Activated CD4-positive, alpha-beta T cell treated with anti-CD3 and anti-CD28 coated beads for 36 hours (primary cell): ENCODE measurements around the gene RNF213. TPM values are rescaled to one million over a fixed set of nuclear protein-coding genes. Genes with fewer than 3 reads are reported as not detected.
A peak's percentile ranks its signal among the peaks of the same experiment; 100 is the strongest.

ENCODE experiments used
- ATAC-seq: fragments of 200-7000 bp; cut with Tn5 transposase; one replicate; pipeline ENCODE4 v1.10.0; 2021; ENCODE audit warnings: mild to moderate bottlenecking, moderate library complexity
- CTCF ChIA-PET: fragments of 350-600 bp; sonication (Branson Sonifier 250); formaldehyde crosslinking; loops from one replicate; lab custom pipeline; 2021; ENCODE audit warnings: antibody characterized with exemption; lab: Charles Lee
- POLR2A ChIA-PET: fragments of 350-600 bp; sonication (Branson Sonifier 250); formaldehyde crosslinking; loops from one replicate; lab custom pipeline; 2021; ENCODE audit warnings: antibody characterized with exemption, inconsistent platforms; lab: Charles Lee
- DNase-seq: peaks from one replicate; pipeline ENCODE4 v3.0.0-alpha.2; 2020
- H3K27ac Mint-ChIP-seq: one replicate; pipeline ENCODE4 v1.8.0; 2021; ENCODE audit warnings: mixed read lengths
- H3K27me3 Mint-ChIP-seq: one replicate; pipeline ENCODE4 v1.8.0; 2021; ENCODE audit warnings: mixed read lengths
- H3K36me3 Mint-ChIP-seq: one replicate; pipeline ENCODE4 v1.8.0; 2021; ENCODE audit warnings: low read depth, mixed read lengths
- H3K4me1 Mint-ChIP-seq: one replicate; pipeline ENCODE4 v1.8.0; 2021; ENCODE audit warnings: mixed read lengths
- H3K4me3 Mint-ChIP-seq: one replicate; pipeline ENCODE4 v1.8.0; 2021; ENCODE audit warnings: mild to moderate bottlenecking, moderate library complexity, mixed read lengths
- H3K9me3 Mint-ChIP-seq: one replicate; pipeline ENCODE4 v1.8.0; 2021; ENCODE audit warnings: low read depth, mixed read lengths
- intact Hi-C, 2 experiments: fragments of 100-400 bp; cut with DNase I in 1 of 2; cut with micrococcal nuclease in 1 of 2; formaldehyde crosslinking; loops; one replicate each; pipeline versions ENCODE4 v1.14.2 to v1.15.1; 2022 to 2024; cut with DNase I, micrococcal nuclease
- total RNA-seq, 2 experiments: library from RNA; stranded (reverse); gene quantifications; one replicate each; pipeline ENCODE4 v1.2.3, GENCODE V29; 2021

RNF213 gene
- total RNA-seq, 2 experiments from 2014 or later = 334 to 366 TPM

DNA sequence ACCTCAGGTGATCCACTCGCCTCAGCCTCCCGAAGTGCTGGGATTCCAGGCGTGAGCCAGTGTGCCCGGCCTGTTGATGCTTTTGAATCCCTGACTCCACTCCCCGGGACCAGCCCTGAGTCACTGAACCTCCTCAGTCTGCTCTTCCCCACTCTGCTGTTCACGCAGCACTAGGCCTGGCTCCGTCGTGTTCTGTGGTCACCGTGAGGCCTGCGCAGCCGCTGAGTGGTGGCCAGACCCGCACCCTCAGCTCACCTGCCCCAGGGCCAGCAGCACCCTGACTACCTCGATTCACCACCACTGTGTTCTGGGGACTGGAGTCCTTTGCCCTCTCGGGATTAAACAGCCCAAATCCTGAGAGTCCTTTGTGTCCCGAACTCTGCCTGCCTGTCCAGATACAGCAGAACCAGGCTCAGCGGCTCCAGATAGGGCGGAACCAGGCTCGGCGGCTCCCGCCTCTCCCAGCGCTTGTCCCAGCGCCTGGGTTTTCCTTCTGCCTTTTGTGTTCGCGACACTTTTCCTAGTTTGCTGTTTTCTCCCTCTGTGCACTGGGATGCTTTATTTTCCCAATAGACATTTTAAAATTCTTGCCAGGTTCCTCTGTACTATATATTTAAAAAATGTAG lies 95.7 kb downstream of the RNF213 start:
- ATAC-seq (no peak), DNase-seq (no peak)
- Mint-ChIP-seq H3K36me3 (peaks cover 80% of the 10 kb centered on the region), H3K4me3 (no peak overlapping the region), H3K9me3 (no peaks in the 10 kb centered on the region), H3K4me1 (no peaks in the 10 kb centered on the region), H3K27ac (no peak overlapping the region), H3K27me3 (no peaks in the 10 kb centered on the region)
- CTCF ChIA-PET = no interaction called here
- intact Hi-C loops = no loop called here
- POLR2A ChIA-PET = no interaction called here

DNA sequence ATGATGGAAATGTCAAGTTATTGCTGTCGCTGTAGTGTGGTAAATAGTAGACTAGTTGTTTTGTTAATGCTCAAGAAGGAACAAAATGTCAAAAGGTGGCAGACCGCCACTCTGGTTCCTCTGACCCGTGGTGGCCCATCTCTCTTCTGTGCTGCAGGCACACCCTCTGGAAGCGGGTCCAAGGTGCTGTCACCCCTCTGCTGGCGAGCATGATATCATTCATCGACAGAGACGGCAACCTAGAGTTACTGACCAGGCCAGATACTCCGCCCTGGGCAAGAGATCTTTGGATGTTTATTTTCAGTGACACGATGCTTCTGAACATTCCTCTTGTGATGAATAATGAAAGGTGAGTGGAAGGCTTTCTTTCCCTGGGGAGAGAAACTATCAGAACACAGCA lies 97.5 kb downstream of the RNF213 start:
- DNase-seq (no peak), ATAC-seq (no peak)
- Mint-ChIP-seq H3K27me3 (no peaks in the 10 kb centered on the region), H3K36me3 (peaks cover 76% of the 10 kb centered on the region), H3K9me3 (no peaks in the 10 kb centered on the region), H3K4me3 (no peak overlapping the region), H3K27ac (no peak overlapping the region), H3K4me1 (no peaks in the 10 kb centered on the region)
- intact Hi-C loops = no loop called here
- ChIA-PET CTCF (no interaction called here), POLR2A (no interaction called here)

DNA sequence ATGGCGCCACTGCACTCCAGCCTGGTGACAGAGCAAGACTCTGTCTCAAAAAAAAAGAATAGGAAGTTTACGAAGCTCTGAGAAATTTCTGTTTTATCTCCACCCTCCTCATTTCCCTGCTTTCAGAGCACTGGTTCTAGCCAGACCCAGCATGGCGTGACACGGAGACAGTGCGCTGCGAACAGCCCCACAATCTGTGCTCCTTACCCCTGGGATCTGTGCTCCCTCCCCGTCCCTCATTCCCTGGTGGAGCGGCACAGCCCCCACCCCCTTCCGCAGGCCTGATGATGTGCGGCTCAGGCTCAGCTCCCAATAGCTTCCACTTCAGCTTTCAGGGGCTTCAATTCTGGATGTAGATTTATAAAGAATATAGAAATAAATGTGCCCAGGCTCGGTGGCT lies 98.2 kb downstream of the RNF213 start:
- ChIA-PET POLR2A (no interaction called here), CTCF (no interaction called here)
- H3K27me3 Mint-ChIP-seq = no peaks in the 10 kb centered on the region
- ATAC-seq (no peak), DNase-seq (no peak)
- no peak overlapping the region for H3K27ac Mint-ChIP-seq
- H3K4me3 Mint-ChIP-seq = no peak overlapping the region
- peaks cover 76% of the 10 kb centered on the region for H3K36me3 Mint-ChIP-seq
- no peaks in the 10 kb centered on the region for H3K4me1 Mint-ChIP-seq
- no peaks in the 10 kb centered on the region for H3K9me3 Mint-ChIP-seq
- intact Hi-C loops = no loop called here

DNA sequence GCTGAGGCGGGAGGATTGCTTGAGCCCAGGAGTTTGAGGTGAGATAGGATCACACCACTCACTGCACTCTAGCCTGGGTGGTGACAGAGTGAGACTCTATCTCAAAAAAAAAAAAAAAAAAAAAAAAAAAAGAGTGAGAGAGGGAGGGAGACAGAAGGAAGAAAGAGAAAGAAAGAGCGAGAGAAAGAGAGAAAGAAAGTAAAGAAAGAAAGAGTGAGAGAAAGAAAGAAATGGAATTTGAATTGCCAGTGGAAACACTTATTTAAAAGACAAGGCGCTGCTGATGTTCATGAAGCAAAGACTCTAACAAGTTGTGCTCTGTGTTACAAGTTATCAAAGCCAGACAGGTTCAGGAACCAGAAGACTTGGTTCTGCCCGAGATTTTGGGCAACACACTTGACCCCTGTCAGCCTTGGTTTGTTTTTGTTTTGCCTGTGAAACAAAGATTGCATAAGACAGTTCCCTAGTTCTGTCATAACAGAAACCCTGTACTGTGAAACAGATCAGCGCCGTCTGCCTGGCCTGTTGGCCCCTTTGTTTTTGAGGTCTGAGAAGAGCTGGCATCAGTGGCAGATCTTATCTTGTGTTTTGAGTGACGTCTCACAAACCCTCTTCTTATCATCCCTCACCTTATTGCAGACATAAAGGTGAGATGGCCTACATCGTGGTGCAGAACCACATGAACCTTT lies 98.9 kb downstream of the RNF213 start:
- ATAC-seq = no peak
- ChIA-PET CTCF (interaction anchor here (1.2 kb wide), 1 partner anchor 8 kb away, joined by 4 read pairs; no protein-coding TSS in a partner anchor), POLR2A (no interaction called here)
- no peaks in the 10 kb centered on the region for H3K4me1 Mint-ChIP-seq
- H3K27me3 Mint-ChIP-seq = no peaks in the 10 kb centered on the region
- intact Hi-C loops = loop anchor here in 1 of 2 experiments (5.0 kb wide), 1 partner anchor 162 kb away; no protein-coding TSS in a partner anchor
- no peak overlapping the region for H3K4me3 Mint-ChIP-seq
- peaks cover 79% of the 10 kb centered on the region for H3K36me3 Mint-ChIP-seq
- H3K27ac Mint-ChIP-seq = peak overlapping the region; percentile 37
- DNase-seq = no peak
- no peaks in the 10 kb centered on the region for H3K9me3 Mint-ChIP-seq

DNA sequence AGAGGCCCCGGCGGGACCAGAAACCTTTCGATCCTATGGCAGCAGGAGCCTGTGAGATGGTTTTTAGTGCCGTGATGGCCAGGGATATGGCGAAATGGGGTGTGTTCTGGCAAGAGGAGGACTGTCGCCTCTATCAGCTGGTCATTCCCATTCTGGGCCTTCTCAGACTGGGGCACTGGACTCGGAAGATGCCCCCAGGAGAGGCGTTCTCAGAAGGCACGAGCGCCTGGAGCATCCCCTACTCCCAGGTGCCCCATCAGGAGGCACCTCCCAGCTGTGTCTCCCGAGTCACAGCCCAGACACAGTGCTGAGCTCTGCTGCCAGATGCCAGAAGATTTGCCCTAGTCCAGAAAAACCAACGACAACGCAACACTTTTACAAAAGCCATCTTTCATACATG lies 99.7 kb downstream of the RNF213 start:
- Mint-ChIP-seq H3K4me3 (no peak overlapping the region), H3K36me3 (peaks cover 81% of the 10 kb centered on the region), H3K4me1 (no peaks in the 10 kb centered on the region), H3K27ac (no peak overlapping the region), H3K9me3 (no peaks in the 10 kb centered on the region), H3K27me3 (no peaks in the 10 kb centered on the region)
- DNase-seq (no peak), ATAC-seq (no peak)
- ChIA-PET POLR2A (no interaction called here), CTCF (interaction anchor here (0.8 to 1.2 kb wide), 2 partner anchors 9 to 259 kb away, joined by 4 read pairs; partner anchors contain the start of gene GAA)
- intact Hi-C loops = loop anchor here in 1 of 2 experiments (5.0 kb wide), 1 partner anchor 163 kb away; no protein-coding TSS in a partner anchor

DNA sequence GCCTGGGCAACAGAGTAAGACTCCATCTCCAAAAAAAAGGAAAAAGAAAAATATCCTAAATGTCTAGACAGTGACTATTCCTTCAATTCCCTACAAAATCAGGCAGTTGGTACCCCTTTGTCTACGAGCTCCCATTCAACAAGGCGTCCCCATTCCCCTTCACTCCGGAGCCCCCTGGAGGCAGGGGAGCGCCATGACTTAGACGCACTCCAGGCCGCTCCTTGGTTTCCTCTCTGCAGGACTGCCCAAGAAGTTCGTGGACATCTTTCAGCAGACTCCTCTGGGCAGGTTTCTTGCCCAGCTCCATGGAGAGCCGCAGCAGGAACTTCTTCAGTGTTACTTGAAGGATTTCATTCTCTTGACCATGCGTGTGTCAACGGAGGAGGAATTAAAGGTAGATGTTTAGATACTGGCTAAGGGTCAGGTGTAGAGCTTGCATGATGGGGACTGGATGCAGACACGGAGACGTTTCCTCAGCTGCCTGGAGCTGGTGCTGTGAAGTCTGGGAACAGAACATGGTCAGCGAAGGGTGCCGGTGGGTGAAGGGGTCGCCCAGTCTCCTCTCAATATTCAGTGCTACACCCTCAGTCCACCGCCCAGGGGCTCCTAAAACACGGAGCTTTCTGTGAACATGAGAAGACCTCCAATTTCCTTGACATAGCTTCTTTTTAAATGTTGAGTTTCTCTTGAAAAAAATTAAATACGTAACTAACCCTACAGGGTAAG lies 101.0 kb downstream of the RNF213 start:
- ATAC-seq (peak; percentile 43), DNase-seq (peak; percentile 54)
- ChIA-PET POLR2A (no interaction called here), CTCF (interaction anchor here (0.6 to 1.7 kb wide), 8 partner anchors 10 to 190 kb away, joined by 3 to 4 read pairs (median 3); no protein-coding TSS in a partner anchor)
- H3K4me3 Mint-ChIP-seq = no peak overlapping the region
- peaks cover 83% of the 10 kb centered on the region for H3K36me3 Mint-ChIP-seq
- H3K27me3 Mint-ChIP-seq = no peaks in the 10 kb centered on the region
- peak overlapping the region; percentile 4 for H3K27ac Mint-ChIP-seq
- H3K9me3 Mint-ChIP-seq = no peaks in the 10 kb centered on the region
- intact Hi-C loops = loop anchor here in 1 of 2 experiments (5.0 kb wide), 1 partner anchor 164 kb away; no protein-coding TSS in a partner anchor
- no peaks in the 10 kb centered on the region for H3K4me1 Mint-ChIP-seq

DNA sequence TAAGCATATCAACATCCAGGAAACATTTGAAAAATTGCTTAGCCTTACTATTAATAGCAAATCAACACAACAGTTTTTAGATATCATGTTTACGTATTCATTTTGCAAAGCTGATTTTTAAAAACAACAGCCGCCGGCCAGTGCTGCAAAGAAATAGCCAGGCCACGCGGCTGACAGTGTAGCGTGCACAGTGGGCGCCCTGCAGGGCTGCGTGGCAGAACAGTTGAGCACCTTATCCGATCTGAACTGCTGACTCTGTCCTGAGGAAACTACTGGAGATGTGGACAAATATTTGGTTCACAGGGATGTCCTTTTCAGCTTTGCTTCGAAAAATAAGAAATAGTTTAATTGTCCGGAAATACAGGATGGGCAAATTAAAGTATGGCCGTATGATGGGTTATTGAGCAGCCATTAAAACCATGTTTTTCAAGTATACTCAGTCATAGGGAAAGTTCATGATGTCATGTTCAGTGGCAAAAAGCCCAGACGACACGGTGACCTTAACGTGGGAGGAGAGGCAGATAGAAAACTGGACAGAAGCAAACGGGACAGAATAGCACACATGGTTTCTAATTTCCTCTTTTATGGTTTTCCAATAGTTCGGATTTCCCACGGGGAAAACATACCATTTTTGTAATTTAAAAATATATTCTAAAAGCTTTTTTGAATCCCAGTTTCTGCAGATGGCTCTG lies 101.9 kb downstream of the RNF213 start:
- CTCF ChIA-PET = interaction anchor here (0.8 to 1.7 kb wide), 7 partner anchors 9 to 167 kb away, joined by 3 to 4 read pairs (median 3); no protein-coding TSS in a partner anchor
- intact Hi-C loops = loop anchor here in 1 of 2 experiments (5.0 kb wide), 1 partner anchor 165 kb away; no protein-coding TSS in a partner anchor
- no peak overlapping the region for H3K4me3 Mint-ChIP-seq
- POLR2A ChIA-PET = no interaction called here
- no peaks in the 10 kb centered on the region for H3K4me1 Mint-ChIP-seq
- H3K36me3 Mint-ChIP-seq = peaks cover 84% of the 10 kb centered on the region
- ATAC-seq = no peak
- no peak overlapping the region for H3K27ac Mint-ChIP-seq
- no peak for DNase-seq
- H3K9me3 Mint-ChIP-seq = no peaks in the 10 kb centered on the region
- no peaks in the 10 kb centered on the region for H3K27me3 Mint-ChIP-seq

DNA sequence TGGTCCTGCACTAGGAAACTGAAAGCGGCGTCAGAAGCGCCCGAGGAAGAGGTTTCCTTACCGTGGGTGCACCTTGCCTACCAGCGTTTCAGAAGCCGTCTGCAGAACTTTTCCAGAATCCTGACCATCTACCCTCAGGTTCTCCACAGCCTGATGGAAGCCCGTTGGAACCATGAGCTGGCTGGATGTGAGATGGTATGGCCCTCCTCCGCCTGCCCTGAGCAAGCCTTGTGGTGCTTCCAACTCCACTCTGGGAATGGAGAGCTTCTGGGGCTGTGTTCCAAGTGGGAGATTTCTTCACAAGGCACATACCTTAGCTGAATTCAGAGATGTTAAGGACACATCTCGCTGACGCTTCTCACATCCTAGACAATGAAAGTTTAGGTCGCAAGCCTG lies 102.5 kb downstream of the RNF213 start:
- DNase-seq (no peak), ATAC-seq (no peak)
- Mint-ChIP-seq H3K4me1 (no peaks in the 10 kb centered on the region), H3K9me3 (no peaks in the 10 kb centered on the region), H3K27me3 (no peaks in the 10 kb centered on the region), H3K27ac (no peak overlapping the region), H3K36me3 (peaks cover 85% of the 10 kb centered on the region), H3K4me3 (no peak overlapping the region)
- intact Hi-C loops = loop anchor here in 1 of 2 experiments (5.0 kb wide), 1 partner anchor 166 kb away; no protein-coding TSS in a partner anchor
- CTCF ChIA-PET = interaction anchor here (0.6 to 1.3 kb wide), 3 partner anchors 19 to 168 kb away, joined by 3 to 5 read pairs (median 4); no protein-coding TSS in a partner anchor
- POLR2A ChIA-PET = no interaction called here

DNA sequence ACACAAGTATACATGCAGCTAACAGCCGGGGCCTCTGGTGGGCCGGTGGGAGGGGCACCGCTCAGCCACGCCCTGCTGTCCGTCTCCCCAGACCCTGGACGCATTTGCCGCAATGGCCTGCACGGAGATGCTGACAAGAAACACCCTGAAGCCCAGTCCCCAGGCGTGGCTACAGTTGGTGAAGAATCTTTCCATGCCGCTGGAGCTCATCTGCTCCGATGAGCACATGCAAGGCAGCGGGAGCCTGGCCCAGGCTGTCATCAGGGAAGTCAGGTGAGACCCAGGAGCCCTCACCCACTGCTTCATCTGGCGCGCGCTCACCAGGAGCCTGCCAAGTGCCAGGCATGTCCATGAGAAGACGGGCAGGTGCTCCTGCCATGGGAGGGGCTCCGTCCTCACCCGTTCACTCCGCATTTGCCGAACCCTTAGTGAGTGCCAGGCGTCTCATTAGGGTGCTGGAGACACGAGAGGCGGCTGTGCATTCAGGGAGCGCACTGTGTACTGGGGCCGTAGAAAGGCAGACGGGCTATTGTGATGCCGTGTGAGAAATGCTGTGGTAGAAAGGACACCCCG lies 103.0 kb downstream of the RNF213 start:
- no peak for ATAC-seq
- DNase-seq = no peak
- no peaks in the 10 kb centered on the region for H3K9me3 Mint-ChIP-seq
- ChIA-PET CTCF (interaction anchor here (0.6 to 1.3 kb wide), 5 partner anchors 19 to 862 kb away, joined by 3 to 6 read pairs (median 4); no protein-coding TSS in a partner anchor), POLR2A (no interaction called here)
- H3K27ac Mint-ChIP-seq = no peak overlapping the region
- H3K36me3 Mint-ChIP-seq = peaks cover 82% of the 10 kb centered on the region
- H3K27me3 Mint-ChIP-seq = no peaks in the 10 kb centered on the region
- H3K4me1 Mint-ChIP-seq = no peaks in the 10 kb centered on the region
- no peak overlapping the region for H3K4me3 Mint-ChIP-seq
- intact Hi-C loops = loop anchor here in 1 of 2 experiments (5.0 kb wide), 1 partner anchor 166 kb away; no protein-coding TSS in a partner anchor

DNA sequence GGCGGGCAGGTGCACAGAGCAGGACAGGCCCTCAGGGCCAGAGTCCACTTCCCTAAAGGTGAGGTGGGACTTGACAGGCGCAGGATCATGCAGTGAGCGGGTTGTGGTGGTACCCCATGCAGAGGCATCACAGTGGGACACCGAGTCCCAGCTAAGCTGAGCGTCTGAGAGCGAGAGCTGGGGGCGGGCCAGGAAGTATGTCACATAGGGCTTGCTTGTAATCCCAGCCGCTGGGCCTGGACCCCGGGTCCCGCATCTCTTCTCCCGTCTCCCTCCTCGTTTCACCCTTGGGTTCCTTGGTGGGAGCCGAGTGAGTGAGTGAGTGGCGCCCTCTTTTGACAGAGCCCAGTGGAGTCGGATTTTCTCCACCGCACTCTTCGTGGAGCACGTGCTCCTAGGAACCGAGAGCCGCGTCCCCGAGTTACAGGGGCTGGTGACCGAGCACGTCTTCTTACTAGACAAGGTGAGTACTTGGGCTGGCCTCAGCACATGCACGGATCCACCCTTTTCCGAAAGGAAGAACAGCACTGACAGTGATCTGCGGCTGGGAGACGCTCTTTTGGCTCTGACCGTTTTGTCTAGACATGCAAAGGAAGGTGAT lies 103.5 kb downstream of the RNF213 start:
- peak; percentile 41 for DNase-seq
- no peaks in the 10 kb centered on the region for H3K4me1 Mint-ChIP-seq
- CTCF ChIA-PET = interaction anchor here (0.7 kb wide), 2 partner anchors 157 to 861 kb away, joined by 4 to 6 read pairs; no protein-coding TSS in a partner anchor

More for the DNA sequence above, 103.5 kb downstream of the RNF213 start:
- ATAC-seq = peak; percentile 23
- H3K9me3 Mint-ChIP-seq = no peaks in the 10 kb centered on the region
- peaks cover 81% of the 10 kb centered on the region for H3K36me3 Mint-ChIP-seq
- POLR2A ChIA-PET = no interaction called here
- H3K27me3 Mint-ChIP-seq = no peaks in the 10 kb centered on the region
- intact Hi-C loops = loop anchor here in 1 of 2 experiments (5.0 kb wide), 1 partner anchor 167 kb away; no protein-coding TSS in a partner anchor
- H3K27ac Mint-ChIP-seq = no peak overlapping the region
- no peak overlapping the region for H3K4me3 Mint-ChIP-seq
